ENCODE results near the gene JPH2.

DNA sequence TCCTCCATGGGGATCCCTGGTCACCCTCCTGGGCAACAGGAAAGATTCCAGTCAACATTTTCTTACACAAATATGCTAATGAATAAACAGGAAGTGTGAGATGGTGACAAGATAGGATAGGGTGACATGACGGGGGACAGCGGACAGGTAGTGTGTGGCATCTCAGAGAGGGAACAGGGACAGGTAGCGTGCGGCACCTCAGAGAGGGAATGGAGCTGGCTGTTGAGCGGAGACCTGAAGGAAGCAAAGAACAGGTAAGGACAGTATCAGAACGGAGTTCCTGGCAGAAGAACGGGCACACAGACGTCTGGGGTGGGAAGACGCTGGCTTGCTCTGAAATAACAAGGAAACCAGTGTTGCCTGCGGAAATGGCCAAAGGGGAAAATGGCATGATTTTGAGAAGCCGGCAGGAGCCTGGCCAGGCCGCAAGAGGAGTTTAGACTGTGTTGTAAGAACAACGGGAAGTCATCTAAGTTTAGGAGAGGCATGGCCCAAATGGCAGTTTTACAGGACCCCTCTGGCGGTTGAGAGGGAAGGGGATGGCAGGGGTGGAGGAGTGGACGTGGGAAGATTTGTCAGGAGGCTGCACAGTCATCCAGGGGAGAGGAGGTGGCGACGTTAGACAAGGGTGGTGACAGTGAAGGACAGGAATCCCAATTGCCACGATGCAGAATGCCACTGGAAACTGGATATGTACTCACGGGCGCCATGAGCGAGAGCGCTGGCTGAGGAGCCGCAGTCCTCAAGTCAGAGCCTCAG, 111.6 kb downstream of the JPH2 start:
- TF ChIP-seq, protein P1, sequence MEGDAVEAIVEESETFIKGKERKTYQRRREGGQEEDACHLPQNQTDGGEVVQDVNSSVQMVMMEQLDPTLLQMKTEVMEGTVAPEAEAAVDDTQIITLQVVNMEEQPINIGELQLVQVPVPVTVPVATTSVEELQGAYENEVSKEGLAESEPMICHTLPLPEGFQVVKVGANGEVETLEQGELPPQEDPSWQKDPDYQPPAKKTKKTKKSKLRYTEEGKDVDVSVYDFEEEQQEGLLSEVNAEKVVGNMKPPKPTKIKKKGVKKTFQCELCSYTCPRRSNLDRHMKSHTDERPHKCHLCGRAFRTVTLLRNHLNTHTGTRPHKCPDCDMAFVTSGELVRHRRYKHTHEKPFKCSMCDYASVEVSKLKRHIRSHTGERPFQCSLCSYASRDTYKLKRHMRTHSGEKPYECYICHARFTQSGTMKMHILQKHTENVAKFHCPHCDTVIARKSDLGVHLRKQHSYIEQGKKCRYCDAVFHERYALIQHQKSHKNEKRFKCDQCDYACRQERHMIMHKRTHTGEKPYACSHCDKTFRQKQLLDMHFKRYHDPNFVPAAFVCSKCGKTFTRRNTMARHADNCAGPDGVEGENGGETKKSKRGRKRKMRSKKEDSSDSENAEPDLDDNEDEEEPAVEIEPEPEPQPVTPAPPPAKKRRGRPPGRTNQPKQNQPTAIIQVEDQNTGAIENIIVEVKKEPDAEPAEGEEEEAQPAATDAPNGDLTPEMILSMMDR (IDR thresholded peaks at IDR 0.05; ENCODE audit: borderline replicate concordance, extremely low read depth, low read length, poor library complexity, severe bottlenecking) = no peak
- no peak for TF ChIP-seq EZH2 (IDR thresholded peaks at IDR 0.05; ENCODE audit: borderline replicate concordance, low read depth, low read length, severe bottlenecking)
